HepG2 (cell line): ENCODE measurements around the gene TEX35. TPM values are rescaled to one million over a fixed set of nuclear protein-coding genes. Genes with fewer than 3 reads are reported as not detected.

Source experiments
- ATAC-seq: fragments of 200-7000 bp; cut with Tn5 transposase; 3 replicates; pipeline ENCODE4 v1.9.1; 2020; ENCODE audit warnings: mild to moderate bottlenecking, moderate library complexity
- BruUV-seq: library from RNA; stranded (reverse); fragments of 400-500 nt; replicated peaks from 2 replicates; lab custom pipeline; 2021; lab: Mats Ljungman, UMichigan
- CTCF ChIA-PET: fragments of 300-600 bp; formaldehyde crosslinking; extraction: SDS; loops from one replicate; lab custom pipeline; 2021; ENCODE audit warnings: low total read pairs, inconsistent platforms, low intra/inter-chr PET ratio; lab: Yijun Ruan, JAX
- POLR2A ChIA-PET: fragments of 350-600 bp; sonication (Branson Sonifier 250); formaldehyde crosslinking; loops from one replicate; lab custom pipeline; 2020; ENCODE audit warnings: antibody characterized with exemption, inconsistent platforms; lab: Yijun Ruan, JAX
- DNase-seq: peaks from one replicate; pipeline ENCODE4 v3.0.0-alpha.2; 2015; ENCODE audit warnings: low spot score
- FAIRE-seq: peaks from 3 replicates; lab custom pipeline; 2011; peaks lifted over from hg19 to GRCh38; lab: Jason Lieb, UNC
- H2AFZ ChIP-seq: one replicate; pipeline ENCODE4 v1.6.1; 2011; ENCODE audit warnings: low read length, inconsistent platforms
- H3K27ac ChIP-seq: fragments of 300-600 bp; 3 replicates; pipeline ENCODE4 v1.8.0; 2011; ENCODE audit warnings: mixed run types, mild to moderate bottlenecking, mixed read lengths, low read length, inconsistent platforms; ENCODE audit not compliant: insufficient read depth; ENCODE audit errors: extremely low read length
- H3K27me3 ChIP-seq, 2 experiments: fragments of 200-600 bp in 1 of 2; 2 replicates in 1 of 2; 3 replicates in 1 of 2; pipeline versions ENCODE4 v1.6.0 to v1.8.0; 2011; ENCODE audit warnings: low read length in 2 of 2, mild to moderate bottlenecking in 2 of 2, moderate library complexity in 2 of 2, inconsistent platforms in 1 of 2; ENCODE audit not compliant: insufficient read depth in 2 of 2, control insufficient read depth in 1 of 2
- H3K36me3 ChIP-seq, 2 experiments: fragments of 200-600 bp in 1 of 2; replicated peaks in 1 of 2; 2 replicates in 1 of 2; 3 replicates in 1 of 2; pipeline versions ENCODE4 v1.5.1 to v1.8.0; 2011; ENCODE audit warnings: low read length in 2 of 2, inconsistent platforms in 1 of 2; ENCODE audit not compliant: insufficient read depth in 2 of 2, control insufficient read depth in 1 of 2
- H3K4me1 ChIP-seq: 2 replicates; pipeline ENCODE4 v1.5.1; 2012; ENCODE audit warnings: low read length, inconsistent platforms; ENCODE audit not compliant: insufficient read depth
- H3K4me2 ChIP-seq: 2 replicates; pipeline ENCODE4 v1.6.0; 2011; ENCODE audit warnings: low read depth, low read length, inconsistent platforms
- H3K4me3 ChIP-seq, 3 experiments: fragments of 200-600 bp in 1 of 3; sonication (generic), shearing (Covaris generic) in 1 of 3; replicated peaks in 1 of 3; 2 replicates each; pipeline ENCODE4 v1.5.1; 2011 to 2016; ENCODE audit warnings: low read length in 3 of 3, inconsistent platforms in 2 of 3, low read depth in 2 of 3, mild to moderate bottlenecking in 2 of 3, control low read depth in 1 of 3, mixed read lengths in 1 of 3; ENCODE audit not compliant: insufficient read depth in 1 of 3
- H3K79me2 ChIP-seq: one replicate; pipeline ENCODE4 v1.6.1; 2011; ENCODE audit warnings: low read length, inconsistent platforms; ENCODE audit not compliant: insufficient read depth
- H3K9ac ChIP-seq: 2 replicates; pipeline ENCODE4 v1.6.0; 2011; ENCODE audit warnings: mild to moderate bottlenecking, low read depth, low read length, inconsistent platforms; ENCODE audit not compliant: insufficient read depth
- H3K9me3 ChIP-seq: 2 replicates; pipeline ENCODE4 v1.5.1; 2012; ENCODE audit warnings: mild to moderate bottlenecking, low read length
- H4K20me1 ChIP-seq: 2 replicates; pipeline ENCODE4 v1.6.0; 2011; ENCODE audit warnings: inconsistent platforms, mild to moderate bottlenecking, low read length, moderate library complexity; ENCODE audit not compliant: insufficient read depth
- BRD4 ChIP-seq: sonication (generic); formaldehyde crosslinking; IDR thresholded peaks from 2 replicates; pipeline ENCODE4 v1.4.0; 2020; ENCODE audit warnings: missing genetic modification reagents
- CBX1 ChIP-seq: IDR thresholded peaks from one replicate; pipeline ENCODE4 v1.6.1; 2016; ENCODE audit warnings: antibody characterized with exemption, low read depth
- IKZF1 ChIP-seq: fragments of 450-650 bp; IDR thresholded peaks from 2 replicates; pipeline ENCODE4 v1.7.1; 2016
- MTF1 ChIP-seq: sonication (generic); formaldehyde crosslinking; IDR thresholded peaks from 2 replicates; pipeline ENCODE4 v1.5.0; 2020; ENCODE audit warnings: missing genetic modification reagents
- NR2F2 ChIP-seq: IDR thresholded peaks from 2 replicates; pipeline ENCODE4 v1.6.1; 2012; ENCODE audit warnings: low read depth, inconsistent platforms, borderline replicate concordance
- REL ChIP-seq: sonication (generic); formaldehyde crosslinking; conservative IDR thresholded peaks from 2 replicates; pipeline ENCODE4 v1.8.0; 2022; ENCODE audit warnings: mild to moderate bottlenecking, missing genetic modification reagents, moderate library complexity
- ZNF773 ChIP-seq: sonication (generic); formaldehyde crosslinking; IDR thresholded peaks from 2 replicates; pipeline ENCODE4 v1.4.0; 2020; ENCODE audit warnings: missing genetic modification reagents, borderline replicate concordance
- WGBS: methylation state at CpG from one replicate; pipeline ENCODE4 v1.1.6; 2017; ENCODE audit warnings: low lambda C conversion rate; 5-methylcytosine and 5-hydroxymethylcytosine counted together
- in situ Hi-C: cut with HindIII; loops from 2 replicates; pipeline ENCODE4 v1.10.0; 2017; ENCODE audit warnings: low pct_unique_long_range_greater_than_20kb; ENCODE audit not compliant: extremely low pct_ligation_motif_present
- intact Hi-C: fragments of 100-400 bp; cut with micrococcal nuclease; formaldehyde crosslinking; loops from one replicate; pipeline ENCODE4 v1.10.0; 2022; ENCODE audit not compliant: unreplicated experiment
- polyA plus RNA-seq, 8 experiments: library from polyadenylated mRNA; depleted of rRNA in 3 of 8; stranded (reverse) in 7 of 8; unstranded in 1 of 8; fragments of >200 nt; fragmentation: Illumina TruSeq in 4 of 8; extraction: Trizol in 4 of 8; gene quantifications; 2 replicates each; pipeline versions ENCODE4 v1.2.1 to v1.2.3, GENCODE V29; 2011 to 2016; ENCODE audit warnings: low read depth in 4 of 8, missing spikeins in 1 of 8, mixed read lengths in 1 of 8; ENCODE audit not compliant: insufficient read depth in 1 of 8
- total RNA-seq, 5 experiments: library from RNA; depleted of rRNA; stranded (reverse); fragments of >200 nt; fragmentation: Illumina TruSeq; extraction: Trizol; gene quantifications; 2 replicates each; pipeline ENCODE4 v1.2.3, GENCODE V29; 2016; ENCODE audit warnings: low read depth in 1 of 5

Gene TEX35
- total and polyA plus RNA-seq, 2 of the 13 experiments (the other 11 are each of a cell fraction or from before 2014, with no cell fraction given) = not detected

DNA sequence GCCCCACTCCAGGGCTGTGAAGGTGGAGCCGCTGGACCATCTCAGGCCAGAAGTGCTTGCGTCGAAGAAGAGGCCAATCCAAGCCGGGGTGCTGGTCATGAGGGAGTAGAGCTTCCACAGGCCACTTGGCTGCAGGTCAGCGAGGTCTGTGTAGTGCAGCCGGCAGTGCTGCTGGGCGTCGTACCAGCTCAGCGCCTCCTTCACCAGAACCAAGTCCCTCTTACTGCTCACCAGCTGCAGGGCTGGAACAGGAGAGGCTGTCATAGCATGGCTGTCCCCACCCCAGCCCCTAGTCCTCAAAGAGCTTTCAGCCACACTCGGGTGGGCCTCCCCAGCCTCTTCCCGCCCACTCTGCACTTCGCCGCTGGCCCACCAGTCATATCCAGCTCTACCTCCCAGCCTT is 18.3 kb upstream of the TEX35 start:
- in situ Hi-C loops = no loop called here
- 54% methylated on average over 8 of the region's 13 CpGs for WGBS
- Histone ChIP-seq H3K27ac (no peak overlapping the region), H3K27me3 (peaks cover 7 to 53% of the 10 kb centered on the region in 2 experiments; a peak in 4 of 5 replicates), H3K9ac (no peak overlapping the region), H3K4me2 (no peak overlapping the region), H2AFZ (no peak overlapping the region), H3K36me3 (no peaks in the 10 kb centered on the region), H3K4me1 (no peaks in the 10 kb centered on the region), H3K79me2 (no peaks in the 10 kb centered on the region), H3K9me3 (no peaks in the 10 kb centered on the region), H4K20me1 (no peaks in the 10 kb centered on the region), H3K4me3 (no peak overlapping the region)
- FAIRE-seq (no peak), ATAC-seq (no peak), DNase-seq (no peak)
- TF ChIP-seq NR2F2 (no peak), REL (CRISPR knock-in tag) (no peak), ZNF773 (no peak), MTF1 (CRISPR knock-in tag) (no peak), IKZF1 (no peak), CBX1 (no peak)
- no TSS peak for BruUV-seq
- ChIA-PET POLR2A (no interaction called here), CTCF (no interaction called here)
- intact Hi-C loops = no loop called here

DNA sequence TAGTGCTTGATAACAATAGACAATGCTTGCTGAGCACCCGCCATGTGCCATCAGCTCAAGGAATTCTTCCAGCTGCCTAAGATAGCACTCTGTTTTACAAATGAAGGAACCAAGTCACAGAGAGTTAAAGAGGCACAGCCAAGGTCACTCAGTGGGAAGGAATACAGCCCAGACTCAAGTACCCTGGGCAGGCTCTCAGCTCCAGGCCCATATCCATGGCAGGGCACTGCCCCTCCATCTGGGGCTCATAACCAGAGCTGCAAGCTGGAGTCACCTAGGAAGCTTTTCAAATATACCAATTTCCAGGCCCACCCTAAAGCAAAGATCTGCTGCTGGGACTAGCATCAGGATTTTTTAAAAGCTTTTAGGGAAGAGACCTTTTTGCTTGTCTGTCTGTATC is 17.8 kb upstream of the TEX35 start:
- intact Hi-C loops = no loop called here
- no peaks in the 10 kb centered on the region for H3K36me3 ChIP-seq
- no peak overlapping the region for H3K4me3 ChIP-seq
- H3K9ac ChIP-seq = no peak overlapping the region
- peaks cover 2% of the 10 kb centered on the region; the same call in 1 of the 2 replicates for H3K4me1 ChIP-seq
- H4K20me1 ChIP-seq = no peaks in the 10 kb centered on the region
- H3K9me3 ChIP-seq = no peaks in the 10 kb centered on the region
- BruUV-seq = no TSS peak
- in situ Hi-C loops = no loop called here
- H2AFZ ChIP-seq = no peak overlapping the region
- peaks cover 7 to 50% of the 10 kb centered on the region in 2 experiments; a peak in 4 of 5 replicates for H3K27me3 ChIP-seq
- DNase-seq (no peak), ATAC-seq (no peak), FAIRE-seq (no peak)
- H3K27ac ChIP-seq = no peak overlapping the region
- WGBS = 48% methylated on average over 1 of the region's 1 CpG
- CTCF ChIA-PET = no interaction called here
- POLR2A ChIA-PET = no interaction called here
- no peak for TF ChIP-seq BRD4 (CRISPR knock-in tag)
- no peak overlapping the region for H3K4me2 ChIP-seq
- no peaks in the 10 kb centered on the region for H3K79me2 ChIP-seq
